ENCODE data around the gene ANKLE2.

The ANKLE2 gene

DNA sequence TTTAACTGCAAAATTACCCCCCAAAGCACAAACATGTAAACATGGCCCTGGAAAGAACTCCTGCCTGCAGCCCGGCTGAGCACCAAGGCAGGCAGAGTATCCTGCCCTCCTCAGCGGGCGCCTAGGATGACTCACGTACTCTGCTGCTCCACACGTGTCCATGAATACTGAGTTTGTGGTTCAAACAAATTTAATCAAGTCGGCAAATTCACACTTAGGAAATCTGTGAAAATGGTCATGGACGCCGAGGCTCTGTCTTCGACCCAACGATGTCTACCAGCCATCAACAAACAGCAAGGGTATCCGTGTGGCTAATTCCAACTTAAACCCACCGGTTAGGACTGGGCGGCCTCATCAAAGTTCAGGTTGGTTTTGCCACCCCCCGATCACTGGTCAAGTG is 41.5 kb upstream of the ANKLE2 start:
- peaks cover 4% of the 10 kb centered on the region; the same call in 1 of the 2 replicates for H3K79me2 ChIP-seq (ENCODE audit: insufficient read depth, low read length)
- H3K27me3 ChIP-seq (ENCODE audit: low read length): no peaks in the 10 kb centered on the region
- H3K4me3 ChIP-seq (ENCODE audit: insufficient read depth, low read length, poor library complexity, severe bottlenecking): no peak overlapping the region
- H3K4me2 ChIP-seq (ENCODE audit: low read depth, low read length, poor library complexity, severe bottlenecking): no peak overlapping the region
- H2AFZ ChIP-seq (ENCODE audit: low read depth, low read length, severe bottlenecking): no peak overlapping the region
- no peaks in the 10 kb centered on the region; the same call in 1 of the 2 replicates for H3K36me3 ChIP-seq (ENCODE audit: low read length)
- no peaks in the 10 kb centered on the region for H3K9me2 ChIP-seq (replicated peaks; ENCODE audit: insufficient read depth, low read length)
- no peaks in the 10 kb centered on the region for H3F3A ChIP-seq (ENCODE audit: insufficient read depth)
- H3K9me3 ChIP-seq (ENCODE audit: insufficient read depth, low read length): no peaks in the 10 kb centered on the region
- H4K20me1 ChIP-seq (ENCODE audit: low read depth, low read length): no peaks in the 10 kb centered on the region
- no peak overlapping the region for H3K9ac ChIP-seq (ENCODE audit: low read length)
- H3K27ac ChIP-seq (ENCODE audit: low read depth, low read length): no peak overlapping the region
- TF ChIP-seq, protein P1, sequence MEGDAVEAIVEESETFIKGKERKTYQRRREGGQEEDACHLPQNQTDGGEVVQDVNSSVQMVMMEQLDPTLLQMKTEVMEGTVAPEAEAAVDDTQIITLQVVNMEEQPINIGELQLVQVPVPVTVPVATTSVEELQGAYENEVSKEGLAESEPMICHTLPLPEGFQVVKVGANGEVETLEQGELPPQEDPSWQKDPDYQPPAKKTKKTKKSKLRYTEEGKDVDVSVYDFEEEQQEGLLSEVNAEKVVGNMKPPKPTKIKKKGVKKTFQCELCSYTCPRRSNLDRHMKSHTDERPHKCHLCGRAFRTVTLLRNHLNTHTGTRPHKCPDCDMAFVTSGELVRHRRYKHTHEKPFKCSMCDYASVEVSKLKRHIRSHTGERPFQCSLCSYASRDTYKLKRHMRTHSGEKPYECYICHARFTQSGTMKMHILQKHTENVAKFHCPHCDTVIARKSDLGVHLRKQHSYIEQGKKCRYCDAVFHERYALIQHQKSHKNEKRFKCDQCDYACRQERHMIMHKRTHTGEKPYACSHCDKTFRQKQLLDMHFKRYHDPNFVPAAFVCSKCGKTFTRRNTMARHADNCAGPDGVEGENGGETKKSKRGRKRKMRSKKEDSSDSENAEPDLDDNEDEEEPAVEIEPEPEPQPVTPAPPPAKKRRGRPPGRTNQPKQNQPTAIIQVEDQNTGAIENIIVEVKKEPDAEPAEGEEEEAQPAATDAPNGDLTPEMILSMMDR (IDR thresholded peaks at IDR 0.05; ENCODE audit: insufficient read depth, low read length, poor library complexity, severe bottlenecking): no peak
- no peak for TF ChIP-seq EZH2phosphoT487 (conservative IDR thresholded peaks at IDR 0.05; ENCODE audit: low read length)

DNA sequence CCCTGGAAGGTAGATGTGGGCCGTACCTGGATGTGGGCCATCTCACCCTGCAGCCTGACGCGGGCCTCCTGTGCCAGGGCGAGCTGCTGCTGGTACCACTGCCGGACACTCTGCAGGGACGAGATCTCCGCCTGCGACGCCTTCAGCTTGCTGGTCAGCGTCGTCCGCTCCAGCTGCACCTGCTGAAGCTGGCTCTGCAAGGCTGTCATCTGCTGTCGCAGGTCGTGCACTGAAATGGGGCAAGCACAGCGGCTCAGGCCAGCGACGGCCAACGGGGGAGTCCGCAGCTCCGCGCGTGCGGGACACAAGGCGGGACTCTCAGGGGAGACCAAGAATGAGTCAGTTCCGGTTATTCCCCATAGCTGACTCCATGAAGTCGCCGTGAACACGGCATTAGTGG is 40.1 kb upstream of the ANKLE2 start:
- no peaks in the 10 kb centered on the region for H3F3A ChIP-seq (ENCODE audit: insufficient read depth)
- peaks cover 3% of the 10 kb centered on the region; the same call in 1 of the 2 replicates for H3K79me2 ChIP-seq (ENCODE audit: insufficient read depth, low read length)
- H3K36me3 ChIP-seq (ENCODE audit: low read length): no peaks in the 10 kb centered on the region; the same call in 1 of the 2 replicates

DNA sequence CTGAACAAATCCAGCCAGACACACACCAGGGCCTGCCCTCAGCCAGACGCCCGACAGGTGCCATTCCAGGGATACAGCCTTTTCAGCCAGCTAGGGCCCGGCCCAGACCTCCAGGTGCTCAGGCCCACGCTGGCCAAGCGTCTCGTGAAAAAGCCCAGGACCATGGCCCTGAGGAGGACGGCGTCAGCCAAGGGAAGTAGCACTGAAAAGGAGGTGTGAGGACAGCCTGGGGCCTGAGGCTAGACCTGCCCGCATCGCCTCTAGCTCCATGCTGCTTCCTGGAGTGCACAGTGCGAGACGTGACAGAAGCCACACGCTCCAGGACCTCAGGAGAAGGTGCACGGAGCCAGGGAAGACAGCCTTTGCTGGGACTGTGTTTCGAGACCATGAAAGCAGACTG is 37.2 kb upstream of the ANKLE2 start:
- Histone ChIP-seq H3K79me2 (ENCODE audit: insufficient read depth, low read length) (no peaks in the 10 kb centered on the region), H3K9me2 (replicated peaks; ENCODE audit: insufficient read depth, low read length) (no peaks in the 10 kb centered on the region), H3K9ac (ENCODE audit: low read length) (no peak overlapping the region), H2AFZ (ENCODE audit: low read depth, low read length, severe bottlenecking) (no peak overlapping the region), H3F3A (ENCODE audit: insufficient read depth) (no peaks in the 10 kb centered on the region), H3K4me2 (ENCODE audit: low read depth, low read length, poor library complexity, severe bottlenecking) (no peak overlapping the region), H3K27ac (ENCODE audit: low read depth, low read length) (no peak overlapping the region), H3K4me3 (ENCODE audit: insufficient read depth, low read length, poor library complexity, severe bottlenecking) (no peak overlapping the region), H3K27me3 (ENCODE audit: low read length) (no peaks in the 10 kb centered on the region), H3K36me3 (ENCODE audit: low read length) (no peaks in the 10 kb centered on the region), H3K9me3 (ENCODE audit: insufficient read depth, low read length) (no peaks in the 10 kb centered on the region), H4K20me1 (ENCODE audit: low read depth, low read length) (no peaks in the 10 kb centered on the region)
- TF ChIP-seq, protein P1 (IDR thresholded peaks at IDR 0.05; ENCODE audit: insufficient read depth, low read length, poor library complexity, severe bottlenecking): no peak
- TF ChIP-seq EZH2phosphoT487 (conservative IDR thresholded peaks at IDR 0.05; ENCODE audit: low read length): no peak

More for the DNA sequence above, 40.1 kb upstream of the ANKLE2 start:
- H2AFZ ChIP-seq (ENCODE audit: low read depth, low read length, severe bottlenecking): no peak overlapping the region
- H3K4me2 ChIP-seq (ENCODE audit: low read depth, low read length, poor library complexity, severe bottlenecking): no peak overlapping the region
- no peaks in the 10 kb centered on the region for H3K9me2 ChIP-seq (replicated peaks; ENCODE audit: insufficient read depth, low read length)
- no peak overlapping the region for H3K9ac ChIP-seq (ENCODE audit: low read length)
- TF ChIP-seq EZH2phosphoT487 (conservative IDR thresholded peaks at IDR 0.05; ENCODE audit: low read length): no peak
- TF ChIP-seq, protein P1 (IDR thresholded peaks at IDR 0.05; ENCODE audit: insufficient read depth, low read length, poor library complexity, severe bottlenecking): no peak
- H3K9me3 ChIP-seq (ENCODE audit: insufficient read depth, low read length): no peaks in the 10 kb centered on the region
- H3K4me3 ChIP-seq (ENCODE audit: insufficient read depth, low read length, poor library complexity, severe bottlenecking): no peak overlapping the region
- H3K27ac ChIP-seq (ENCODE audit: low read depth, low read length): no peak overlapping the region
- H4K20me1 ChIP-seq (ENCODE audit: low read depth, low read length): no peaks in the 10 kb centered on the region
- no peaks in the 10 kb centered on the region for H3K27me3 ChIP-seq (ENCODE audit: low read length)

Measured in SU-DHL-6 (cell line).